Adrenal gland (tissue), 5 donors: ENCODE data around the gene EDAR.

Source experiments
- CTCF ChIP-seq, 6 experiments: fragments of 450-650 bp in 4 of 6; fragments of 200-600 bp in 2 of 6; sonication (generic) in 1 of 6; IDR thresholded peaks; 1 replicate in 5 of 6; 2 replicates in 1 of 6; pipeline versions ENCODE4 v1.5.1 to v1.8.0; 2016 to 2021; ENCODE audit warnings: antibody characterized with exemption in 6 of 6, mild to moderate bottlenecking in 2 of 6, moderate library complexity in 1 of 6
- POLR2A ChIP-seq, 2 donors: fragments of 450-650 bp; IDR thresholded peaks; one replicate each; pipeline ENCODE4 v1.6.1; 2017; ENCODE audit warnings: antibody characterized with exemption in 2 of 2, mild to moderate bottlenecking in 2 of 2, moderate library complexity in 1 of 2
- donor health status: DM: no; HTN: no; CAD: no.

- no peak for TF ChIP-seq CTCF (IDR thresholded peaks at IDR 0.05)
- TF ChIP-seq POLR2A (IDR thresholded peaks at IDR 0.05) = no peak
Measured at GRCh38 chr2:108868911-108869310, 120.1 kb downstream of the EDAR start.
